Loucy (cell line): Measurements from ENCODE around the gene DACH1.

Experiments
- EZH2phosphoT487 ChIP-seq: fragments of 200-600 bp; IDR thresholded peaks from 2 replicates; pipeline ENCODE4 v1.6.1; 2018; ENCODE audit warnings: antibody characterized with exemption, mild to moderate bottlenecking, moderate library complexity, borderline replicate concordance
- TF ChIP-seq, protein P1 (sequence below): fragments of 200-600 bp; sonication (generic); conservative IDR thresholded peaks from 2 replicates; pipeline ENCODE4 v1.5.1; 2014; ENCODE audit warnings: mild to moderate bottlenecking, antibody characterized with exemption, low read length

DNA sequence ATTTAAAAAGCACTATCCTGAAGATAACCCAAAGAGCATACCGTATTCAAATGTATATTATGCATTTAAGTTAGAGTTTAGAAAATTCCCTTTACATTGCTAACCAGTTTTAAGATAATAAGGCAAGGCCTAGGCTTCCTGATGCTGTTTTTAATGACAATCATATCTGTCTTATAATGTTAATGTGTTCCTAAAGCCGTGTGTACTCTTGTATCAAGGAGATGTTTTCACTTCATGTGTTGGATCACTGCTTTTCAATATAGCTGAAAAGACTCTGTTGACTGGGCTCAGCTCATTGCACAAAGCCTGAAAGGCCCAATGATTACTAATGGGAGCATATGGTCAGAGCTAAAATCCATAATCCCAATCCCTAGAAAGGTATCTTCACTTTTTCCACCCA lies 81.6 kb downstream of the DACH1 start:
- TF ChIP-seq, protein P1, sequence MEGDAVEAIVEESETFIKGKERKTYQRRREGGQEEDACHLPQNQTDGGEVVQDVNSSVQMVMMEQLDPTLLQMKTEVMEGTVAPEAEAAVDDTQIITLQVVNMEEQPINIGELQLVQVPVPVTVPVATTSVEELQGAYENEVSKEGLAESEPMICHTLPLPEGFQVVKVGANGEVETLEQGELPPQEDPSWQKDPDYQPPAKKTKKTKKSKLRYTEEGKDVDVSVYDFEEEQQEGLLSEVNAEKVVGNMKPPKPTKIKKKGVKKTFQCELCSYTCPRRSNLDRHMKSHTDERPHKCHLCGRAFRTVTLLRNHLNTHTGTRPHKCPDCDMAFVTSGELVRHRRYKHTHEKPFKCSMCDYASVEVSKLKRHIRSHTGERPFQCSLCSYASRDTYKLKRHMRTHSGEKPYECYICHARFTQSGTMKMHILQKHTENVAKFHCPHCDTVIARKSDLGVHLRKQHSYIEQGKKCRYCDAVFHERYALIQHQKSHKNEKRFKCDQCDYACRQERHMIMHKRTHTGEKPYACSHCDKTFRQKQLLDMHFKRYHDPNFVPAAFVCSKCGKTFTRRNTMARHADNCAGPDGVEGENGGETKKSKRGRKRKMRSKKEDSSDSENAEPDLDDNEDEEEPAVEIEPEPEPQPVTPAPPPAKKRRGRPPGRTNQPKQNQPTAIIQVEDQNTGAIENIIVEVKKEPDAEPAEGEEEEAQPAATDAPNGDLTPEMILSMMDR, result no peak
- TF ChIP-seq EZH2phosphoT487, result no peak
